K562 (cell line): ENCODE measurements around the gene NHLRC2. TPM values are rescaled to one million over a fixed set of nuclear protein-coding genes. Genes with fewer than 3 reads are reported as not detected.

ENCODE experiments used
- ATAC-seq: fragments of 200-7000 bp; cut with Tn5 transposase; 3 replicates; pipeline ENCODE4 v1.9.1; 2020; ENCODE audit warnings: moderate library complexity
- BruUV-seq: library from RNA; stranded (reverse); fragments of 400-500 nt; replicated peaks from 2 replicates; lab custom pipeline; 2021; lab: Mats Ljungman, UMichigan
- CTCF ChIA-PET: fragments of 300-600 bp; formaldehyde crosslinking; extraction: SDS; loops from one replicate; lab custom pipeline; 2021; ENCODE audit warnings: low intra/inter-chr PET ratio; lab: Yijun Ruan, JAX
- POLR2A ChIA-PET: fragments of 300-600, 350-650 bp; sonication (Branson Sonifier 250); formaldehyde crosslinking; extraction: SDS; loops from one replicate; lab custom pipeline; 2021; ENCODE audit warnings: antibody characterized with exemption, inconsistent platforms; lab: Yijun Ruan, JAX
- DNase-seq, 4 experiments: peaks; one replicate each; pipeline versions ENCODE4 v3.0.0 to v3.0.0-alpha.2; 2011 to 2018; ENCODE audit warnings: low spot score in 3 of 4, mixed read lengths in 3 of 4; ENCODE audit errors: extremely low read depth in 1 of 4
- FAIRE-seq: peaks from 2 replicates; lab custom pipeline; 2011; peaks lifted over from hg19 to GRCh38; lab: Jason Lieb, UNC
- H2AFZ ChIP-seq: 2 replicates; pipeline ENCODE4 v1.6.0; 2011; ENCODE audit warnings: low read depth, low read length, control low read depth, inconsistent platforms
- H3K27ac ChIP-seq: fragments of 200-600 bp; 3 replicates; pipeline ENCODE4 v1.8.0; 2011; ENCODE audit warnings: low read depth, mild to moderate bottlenecking, control low read depth, inconsistent platforms, low read length, moderate library complexity, mixed read lengths; ENCODE audit errors: extremely low read depth
- H3K27me3 ChIP-seq, 2 experiments: fragments of 300-600 bp in 1 of 2; 2 replicates in 1 of 2; 3 replicates in 1 of 2; pipeline versions ENCODE4 v1.6.0 to v1.8.0; 2011; ENCODE audit warnings: inconsistent platforms in 2 of 2, low read length in 2 of 2, mild to moderate bottlenecking in 1 of 2, mixed read lengths in 1 of 2, moderate library complexity in 1 of 2; ENCODE audit not compliant: control insufficient read depth in 2 of 2, insufficient read depth in 2 of 2
- H3K36me3 ChIP-seq: fragments of 300-600 bp; 3 replicates; pipeline ENCODE4 v1.8.0; 2011; ENCODE audit warnings: mild to moderate bottlenecking, low read length, inconsistent platforms; ENCODE audit not compliant: control insufficient read depth, insufficient read depth
- H3K4me1 ChIP-seq, 2 experiments: fragments of 200-600 bp in 1 of 2; replicated peaks in 1 of 2; 2 replicates in 1 of 2; 3 replicates in 1 of 2; pipeline versions ENCODE4 v1.5.1 to v1.8.0; 2011; ENCODE audit warnings: inconsistent platforms in 2 of 2, low read length in 2 of 2, mild to moderate bottlenecking in 1 of 2, mixed read lengths in 1 of 2, moderate library complexity in 1 of 2; ENCODE audit not compliant: control insufficient read depth in 2 of 2, insufficient read depth in 2 of 2
- H3K4me2 ChIP-seq: 2 replicates; pipeline ENCODE4 v1.6.1; 2011; ENCODE audit warnings: low read length, control low read depth, inconsistent platforms, mixed read lengths; ENCODE audit not compliant: insufficient read depth
- H3K4me3 ChIP-seq: fragments of 200-600 bp; sonication (generic), shearing (Covaris generic); 2 replicates; pipeline ENCODE4 v1.5.1; 2016; ENCODE audit warnings: control low read depth, inconsistent platforms
- H3K79me2 ChIP-seq: fragments of 200-600 bp; 3 replicates; pipeline ENCODE4 v1.8.0; 2011; ENCODE audit warnings: low read length, inconsistent platforms; ENCODE audit not compliant: control insufficient read depth, insufficient read depth
- H3K9ac ChIP-seq, 2 experiments: 2 replicates each; pipeline versions ENCODE4 v1.6.0 to v1.6.1; 2011; ENCODE audit warnings: low read depth in 2 of 2, low read length in 2 of 2, control low read depth in 1 of 2, inconsistent platforms in 1 of 2, mild to moderate bottlenecking in 1 of 2, mixed read lengths in 1 of 2; ENCODE audit not compliant: insufficient read depth in 1 of 2
- H3K9me1 ChIP-seq: one replicate; pipeline ENCODE4 v1.6.0; 2011; ENCODE audit warnings: inconsistent platforms, mild to moderate bottlenecking, low read length, moderate library complexity; ENCODE audit not compliant: control insufficient read depth, insufficient read depth
- H3K9me3 ChIP-seq: replicated peaks from 2 replicates; pipeline ENCODE4 v1.5.1; 2011; ENCODE audit warnings: low read depth, low read length, inconsistent platforms; ENCODE audit not compliant: control insufficient read depth, insufficient read depth
- H4K20me1 ChIP-seq: replicated peaks from 2 replicates; pipeline ENCODE4 v1.6.1; 2011; ENCODE audit warnings: low read length, inconsistent platforms, mixed read lengths; ENCODE audit not compliant: control insufficient read depth, insufficient read depth
- ATF1 ChIP-seq, 2 experiments: fragments of 450-650 bp in 1 of 2; IDR thresholded peaks; 2 replicates each; pipeline ENCODE4 v1.6.1; 2016; ENCODE audit warnings: missing compliant biosample characterization in 1 of 2, missing genetic modification characterization in 1 of 2
- CHD1 ChIP-seq: fragments of 200-600 bp; sonication (generic); IDR thresholded peaks from one replicate; pipeline ENCODE4 v1.6.1; 2012; ENCODE audit warnings: mild to moderate bottlenecking, moderate library complexity, low read length, inconsistent platforms
- CHD2 ChIP-seq: IDR thresholded peaks from 2 replicates; pipeline ENCODE4 v1.6.1; 2011; ENCODE audit warnings: low read depth, low read length
- FOXJ2 ChIP-seq: fragments of 200-800 bp; sonication (Bioruptor generic); IDR thresholded peaks from 2 replicates; pipeline ENCODE4 v1.6.1; 2016; ENCODE audit warnings: missing genetic modification characterization, missing compliant biosample characterization
- LEF1 ChIP-seq: fragments of 450-650 bp; IDR thresholded peaks from 2 replicates; pipeline ENCODE4 v1.6.1; 2016; ENCODE audit warnings: mild to moderate bottlenecking
- SAFB ChIP-seq: fragments of 200-400 bp; formaldehyde crosslinking; IDR thresholded peaks from 2 replicates; pipeline ENCODE4 v1.6.1; 2017; ENCODE audit warnings: low read depth, low read length, borderline replicate concordance
- SREBF2 ChIP-seq: sonication (generic); formaldehyde crosslinking; IDR thresholded peaks from 2 replicates; pipeline ENCODE4 v1.4.0; 2020; ENCODE audit warnings: mild to moderate bottlenecking, missing genetic modification reagents
- XRCC4 ChIP-seq: IDR thresholded peaks from one replicate; pipeline ENCODE4 v1.6.1; 2011; ENCODE audit not compliant: insufficient read depth, insufficient read length; ENCODE audit errors: extremely low read depth
- ZBTB8A ChIP-seq: fragments of 450-650 bp; IDR thresholded peaks from 2 replicates; pipeline ENCODE4 v1.6.1; 2018; ENCODE audit warnings: mild to moderate bottlenecking, moderate library complexity; ENCODE audit not compliant: partially characterized antibody
- ZNF253 ChIP-seq: fragments of 250-450 bp; sonication (Bioruptor Pico); conservative IDR thresholded peaks from 2 replicates; pipeline ENCODE4 v1.6.1; 2021; ENCODE audit warnings: mild to moderate bottlenecking
- WGBS: fragments of 100-300 bp; shearing (Covaris generic); methylation state at CpG from one replicate; pipeline ENCODE4 v1.1.6; 2016; ENCODE audit warnings: low coverage, mixed read lengths; ENCODE audit not compliant: insufficient coverage; ENCODE audit errors: missing lambda C conversion rate; 5-methylcytosine and 5-hydroxymethylcytosine counted together
- in situ Hi-C: fragments of 300-500 bp; cut with MboI; formaldehyde crosslinking; loops from 4 replicates; pipeline ENCODE4 v1.15.0; 2018; ENCODE audit warnings: inconsistent platforms, mixed read lengths
- intact Hi-C: fragments of 100-400 bp; cut with micrococcal nuclease; formaldehyde crosslinking; loops from 2 replicates; pipeline ENCODE4 v1.14.2; 2022
- polyA plus RNA-seq, 8 experiments: library from polyadenylated mRNA; depleted of rRNA in 4 of 8; stranded (reverse) in 5 of 8; unstranded in 3 of 8; fragments of >200 nt; fragmentation: Nextera tagmentation in 2 of 8; fragmentation: Illumina TruSeq in 1 of 8; extraction: Ambion mirVana in 2 of 8; extraction: Trizol in 1 of 8; gene quantifications; 2 replicates each; pipeline versions ENCODE4 v1.2.1 to v1.2.3, GENCODE V29; 2011 to 2014; ENCODE audit warnings: inconsistent platforms in 1 of 8, missing spikeins in 1 of 8
- total RNA-seq, 7 experiments: library from RNA; depleted of rRNA in 6 of 7; stranded (reverse); fragments of >200 nt in 6 of 7; fragmentation: Illumina TruSeq in 2 of 7; extraction: Trizol in 2 of 7; gene quantifications; 2 replicates each; pipeline versions ENCODE4 v1.2.1 to v1.2.3, GENCODE V29; 2011 to 2021; ENCODE audit warnings: low replicate concordance in 1 of 7
- TF ChIP-seq, protein P1 (sequence below): fragments of 250-450 bp; sonication (Bioruptor Pico); IDR thresholded peaks from 2 replicates; pipeline ENCODE4 v1.5.0; 2021; ENCODE audit warnings: mild to moderate bottlenecking, borderline replicate concordance
- TF ChIP-seq, protein P2 (sequence below): fragments of 250-450 bp; sonication (Bioruptor Pico); IDR thresholded peaks from 2 replicates; pipeline ENCODE4 v1.4.0; 2020; ENCODE audit warnings: mild to moderate bottlenecking, moderate library complexity

The NHLRC2 gene
- total and polyA plus RNA-seq, 9 of the 15 experiments (the other 6 are each of a cell fraction or from before 2014, with no cell fraction given): 1.5 to 22.4 (median 10.3) TPM

DNA sequence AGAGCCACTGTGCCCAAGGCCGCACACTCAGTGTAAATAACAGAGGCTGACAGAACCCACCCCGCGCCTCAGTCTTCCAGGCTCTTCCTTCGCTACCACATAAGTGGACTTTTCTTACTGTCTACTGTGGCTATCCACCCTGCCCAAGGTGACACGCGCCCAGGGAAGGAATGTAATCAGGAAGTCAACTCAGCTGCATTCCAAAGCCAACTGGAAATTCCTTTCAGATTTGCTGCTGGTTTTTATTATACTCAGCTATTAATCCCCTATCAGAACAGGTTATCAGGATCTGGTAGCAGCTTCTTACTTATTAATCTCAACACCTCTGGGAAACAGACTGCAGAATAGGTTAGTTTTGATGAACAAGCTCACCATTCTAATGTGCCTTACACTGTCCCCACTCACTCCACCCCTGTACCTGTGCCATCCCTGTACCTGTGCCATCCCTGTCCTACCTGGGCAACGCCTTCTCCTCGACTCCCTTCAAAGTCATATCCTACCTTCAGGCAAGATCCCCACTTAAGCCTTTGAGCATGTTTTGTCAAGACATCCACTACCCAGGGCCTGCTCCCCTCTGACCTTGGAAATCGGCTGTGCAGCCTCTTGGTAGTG, 90.7 kb downstream of the NHLRC2 start:
- BruUV-seq: no TSS peak
- Histone ChIP-seq H4K20me1 (no peaks in the 10 kb centered on the region), H3K36me3 (no peaks in the 10 kb centered on the region), H3K9ac (no peak overlapping the region), H3K4me1 (peaks cover 5 to 8% of the 10 kb centered on the region in 2 experiments; a peak in 3 of 5 replicates), H3K4me3 (no peak overlapping the region), H3K27ac (no peak overlapping the region), H3K4me2 (no peak overlapping the region), H3K9me1 (no peaks in the 10 kb centered on the region), H3K9me3 (no peaks in the 10 kb centered on the region), H3K27me3 (no peaks in the 10 kb centered on the region), H2AFZ (no peak overlapping the region), H3K79me2 (no peaks in the 10 kb centered on the region)
- no peak for DNase-seq
- no peak for ATAC-seq
- in situ Hi-C loops: no loop called here
- 54% methylated on average over 9 of the region's 9 CpGs for WGBS
- no peak for FAIRE-seq
- ChIA-PET CTCF (no interaction called here), POLR2A (no interaction called here)
- intact Hi-C loops: no loop called here
- TF ChIP-seq LEF1 (no peak), CHD2 (no peak), SAFB (no peak), CHD1 (no peak), FOXJ2 (tag) (no peak), ZBTB8A (no peak), SREBF2 (no peak), ZNF253 (CRISPR knock-in tag) (no peak), XRCC4 (no peak), ATF1 (CRISPR knock-in tag; IDR thresholded peaks at IDR 0.05) (no peak), ATF1 (tag; IDR thresholded peaks at IDR 0.05) (no peak)
- TF ChIP-seq, protein P1, sequence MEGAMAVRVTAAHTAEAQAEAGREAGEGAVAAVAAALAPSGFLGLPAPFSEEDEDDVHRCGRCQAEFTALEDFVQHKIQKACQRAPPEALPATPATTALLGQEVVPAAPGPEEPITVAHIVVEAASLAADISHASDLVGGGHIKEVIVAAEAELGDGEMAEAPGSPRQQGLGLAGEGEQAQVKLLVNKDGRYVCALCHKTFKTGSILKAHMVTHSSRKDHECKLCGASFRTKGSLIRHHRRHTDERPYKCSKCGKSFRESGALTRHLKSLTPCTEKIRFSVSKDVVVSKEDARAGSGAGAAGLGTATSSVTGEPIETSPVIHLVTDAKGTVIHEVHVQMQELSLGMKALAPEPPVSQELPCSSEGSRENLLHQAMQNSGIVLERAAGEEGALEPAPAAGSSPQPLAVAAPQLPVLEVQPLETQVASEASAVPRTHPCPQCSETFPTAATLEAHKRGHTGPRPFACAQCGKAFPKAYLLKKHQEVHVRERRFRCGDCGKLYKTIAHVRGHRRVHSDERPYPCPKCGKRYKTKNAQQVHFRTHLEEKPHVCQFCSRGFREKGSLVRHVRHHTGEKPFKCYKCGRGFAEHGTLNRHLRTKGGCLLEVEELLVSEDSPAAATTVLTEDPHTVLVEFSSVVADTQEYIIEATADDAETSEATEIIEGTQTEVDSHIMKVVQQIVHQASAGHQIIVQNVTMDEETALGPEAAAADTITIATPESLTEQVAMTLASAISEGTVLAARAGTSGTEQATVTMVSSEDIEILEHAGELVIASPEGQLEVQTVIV: no peak
- TF ChIP-seq, protein P2, sequence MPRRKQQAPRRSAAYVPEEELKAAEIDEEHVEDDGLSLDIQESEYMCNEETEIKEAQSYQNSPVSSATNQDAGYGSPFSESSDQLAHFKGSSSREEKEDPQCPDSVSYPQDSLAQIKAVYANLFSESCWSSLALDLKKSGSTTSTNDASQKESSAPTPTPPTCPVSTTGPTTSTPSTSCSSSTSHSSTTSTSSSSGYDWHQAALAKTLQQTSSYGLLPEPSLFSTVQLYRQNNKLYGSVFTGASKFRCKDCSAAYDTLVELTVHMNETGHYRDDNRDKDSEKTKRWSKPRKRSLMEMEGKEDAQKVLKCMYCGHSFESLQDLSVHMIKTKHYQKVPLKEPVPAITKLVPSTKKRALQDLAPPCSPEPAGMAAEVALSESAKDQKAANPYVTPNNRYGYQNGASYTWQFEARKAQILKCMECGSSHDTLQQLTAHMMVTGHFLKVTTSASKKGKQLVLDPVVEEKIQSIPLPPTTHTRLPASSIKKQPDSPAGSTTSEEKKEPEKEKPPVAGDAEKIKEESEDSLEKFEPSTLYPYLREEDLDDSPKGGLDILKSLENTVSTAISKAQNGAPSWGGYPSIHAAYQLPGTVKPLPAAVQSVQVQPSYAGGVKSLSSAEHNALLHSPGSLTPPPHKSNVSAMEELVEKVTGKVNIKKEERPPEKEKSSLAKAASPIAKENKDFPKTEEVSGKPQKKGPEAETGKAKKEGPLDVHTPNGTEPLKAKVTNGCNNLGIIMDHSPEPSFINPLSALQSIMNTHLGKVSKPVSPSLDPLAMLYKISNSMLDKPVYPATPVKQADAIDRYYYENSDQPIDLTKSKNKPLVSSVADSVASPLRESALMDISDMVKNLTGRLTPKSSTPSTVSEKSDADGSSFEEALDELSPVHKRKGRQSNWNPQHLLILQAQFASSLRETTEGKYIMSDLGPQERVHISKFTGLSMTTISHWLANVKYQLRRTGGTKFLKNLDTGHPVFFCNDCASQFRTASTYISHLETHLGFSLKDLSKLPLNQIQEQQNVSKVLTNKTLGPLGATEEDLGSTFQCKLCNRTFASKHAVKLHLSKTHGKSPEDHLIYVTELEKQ (CRISPR knock-in tag): no peak
